Measurements from ENCODE around the gene LAMB1. TPM values are rescaled to one million over a fixed set of nuclear protein-coding genes. Genes with fewer than 3 reads are reported as not detected.

Gene LAMB1
- total and polyA plus RNA-seq, 2 donors from 2014 or later, result 140 to 312 TPM

GRCh38 chr7:107999779-108000560 lies 3.0 kb downstream of the LAMB1 start:
- peaks cover 2 to 6% (median 4%) of the 10 kb centered on the region in 3 donors for H3K36me3 ChIP-seq (ENCODE audit: control insufficient read depth in 2 of 3, insufficient read depth in 3 of 3, low read length in 3 of 3)
- H3K27ac ChIP-seq (ENCODE audit: low read depth in 2 of 2, low read length in 2 of 2), result peak overlapping the region in 1 of 2 donors; percentile 89
- intact Hi-C loops (cut with DNase I), result no loop called here
- FAIRE-seq (no peak), DNase-seq (peak in 1 of 5 donors; percentile 36)
- H3K9me3 ChIP-seq (ENCODE audit: control insufficient read depth in 2 of 3, insufficient read depth in 1 of 3, low read length in 3 of 3), result no peaks in the 10 kb centered on the region
- peaks cover 20 to 24% (median 21%) of the 10 kb centered on the region in 3 donors for H3K4me1 ChIP-seq (ENCODE audit: control insufficient read depth in 2 of 3, insufficient read depth in 2 of 3, low read depth in 1 of 3, low read length in 3 of 3)
- TF ChIP-seq CTCF (IDR thresholded peaks at IDR 0.05; ENCODE audit: borderline replicate concordance, extremely low read depth, insufficient read depth), result no peak
- peak overlapping the region; percentile 35 to 78 (median 38) for H3K4me3 ChIP-seq (ENCODE audit: low read length in 3 of 3)
- H3K27me3 ChIP-seq (ENCODE audit: control insufficient read depth, insufficient read depth, low read length), result no peaks in the 10 kb centered on the region
- peak overlapping the region in 2 of 3 donors; percentile 17 to 20 for H3K9ac ChIP-seq (ENCODE audit: low read length in 3 of 3)

- DNase-seq, result no peak
- Histone ChIP-seq H3K4me1 (ENCODE audit: control insufficient read depth in 2 of 3, insufficient read depth in 2 of 3, low read depth in 1 of 3, low read length in 3 of 3) (peaks cover 17 to 19% (median 18%) of the 10 kb centered on the region in 3 donors), H3K36me3 (ENCODE audit: control insufficient read depth in 2 of 3, insufficient read depth in 3 of 3, low read length in 3 of 3) (peaks cover 9 to 12% (median 10%) of the 10 kb centered on the region in 3 donors), H3K27me3 (ENCODE audit: control insufficient read depth, insufficient read depth, low read length) (no peaks in the 10 kb centered on the region), H3K4me3 (ENCODE audit: low read length in 3 of 3) (peak overlapping the region in 2 of 3 donors; percentile 3 to 26), H3K9me3 (ENCODE audit: control insufficient read depth in 2 of 3, insufficient read depth in 1 of 3, low read length in 3 of 3) (no peaks in the 10 kb centered on the region), H3K27ac (ENCODE audit: low read depth in 2 of 2, low read length in 2 of 2) (peak overlapping the region in 1 of 2 donors; percentile 61), H3K9ac (ENCODE audit: low read length in 3 of 3) (peak overlapping the region in 1 of 3 donors; percentile 13)
- intact Hi-C loops (cut with DNase I), result no loop called here
- FAIRE-seq, result no peak
- no peak for TF ChIP-seq CTCF (IDR thresholded peaks at IDR 0.05; ENCODE audit: borderline replicate concordance, extremely low read depth, insufficient read depth)
Measured at GRCh38 chr7:107998660-107999480, 4.1 kb downstream of the LAMB1 start.

- H3K4me1 ChIP-seq (ENCODE audit: control insufficient read depth in 2 of 3, insufficient read depth in 2 of 3, low read depth in 1 of 3, low read length in 3 of 3), result peaks cover 17 to 20% (median 19%) of the 10 kb centered on the region in 3 donors
- no peak overlapping the region for H3K9ac ChIP-seq (ENCODE audit: low read length in 3 of 3)
- H3K9me3 ChIP-seq (ENCODE audit: control insufficient read depth in 2 of 3, insufficient read depth in 1 of 3, low read length in 3 of 3), result no peaks in the 10 kb centered on the region
- FAIRE-seq (no peak), DNase-seq (no peak)
- H3K27ac ChIP-seq (ENCODE audit: low read depth in 2 of 2, low read length in 2 of 2), result peak overlapping the region in 1 of 2 donors; percentile 67
- H3K36me3 ChIP-seq (ENCODE audit: control insufficient read depth in 2 of 3, insufficient read depth in 3 of 3, low read length in 3 of 3), result peaks cover 16 to 19% (median 17%) of the 10 kb centered on the region in 3 donors
- no peak overlapping the region for H3K4me3 ChIP-seq (ENCODE audit: low read length in 3 of 3)
- TF ChIP-seq CTCF (IDR thresholded peaks at IDR 0.05; ENCODE audit: borderline replicate concordance, extremely low read depth, insufficient read depth), result no peak
- no peaks in the 10 kb centered on the region for H3K27me3 ChIP-seq (ENCODE audit: control insufficient read depth, insufficient read depth, low read length)
- intact Hi-C loops (cut with DNase I), result no loop called here
Measured at GRCh38 chr7:107998150-107998549, 4.8 kb downstream of the LAMB1 start.

Data from kidney (tissue), 14 donors.